HEK293 (cell line): ENCODE results near the gene CYP2D6.

ENCODE experiments used
- CTCF ChIA-PET: fragments of 350-600 bp; formaldehyde crosslinking; extraction: SDS; loops from one replicate; lab custom pipeline; 2021; ENCODE audit warnings: antibody characterized with exemption; lab: Yijun Ruan, JAX
- POLR2A ChIA-PET: fragments of 300-600 bp; formaldehyde crosslinking; extraction: SDS; loops from one replicate; lab custom pipeline; 2020; ENCODE audit warnings: antibody characterized with exemption, inconsistent platforms; lab: Yijun Ruan, JAX
- H3K27ac ChIP-seq: fragments of 200-500 bp; sonication (Bioruptor generic); 2 replicates; pipeline ENCODE4 v1.5.1; 2014; ENCODE audit warnings: low read depth, low read length, control low read depth, inconsistent platforms; ENCODE audit errors: extremely low read depth
- H3K36me3 ChIP-seq, 2 experiments: fragments of 200-500 bp in 1 of 2; sonication (Bioruptor generic) in 1 of 2; 1 replicate in 1 of 2; 2 replicates in 1 of 2; pipeline ENCODE4 v1.5.1; 2014 to 2017; ENCODE audit warnings: inconsistent platforms in 2 of 2, low read length in 2 of 2; ENCODE audit not compliant: control insufficient read depth in 2 of 2, insufficient read depth in 1 of 2
- H3K4me1 ChIP-seq: fragments of 200-500 bp; sonication (Bioruptor generic); 2 replicates; pipeline ENCODE4 v1.5.1; 2014; ENCODE audit warnings: mild to moderate bottlenecking, low read length, inconsistent platforms; ENCODE audit not compliant: control insufficient read depth, insufficient read depth
- H3K4me3 ChIP-seq: 2 replicates; pipeline ENCODE4 v1.5.1; 2011; ENCODE audit warnings: low read depth, mild to moderate bottlenecking, control low read depth, low read length, moderate library complexity
- H3K9me3 ChIP-seq: fragments of 200-500 bp; sonication (Bioruptor generic); 2 replicates; pipeline ENCODE4 v1.5.1; 2014; ENCODE audit warnings: low read depth, low read length, inconsistent platforms; ENCODE audit not compliant: control insufficient read depth, insufficient read depth
- HOXD13 ChIP-seq: sonication (generic); formaldehyde crosslinking; IDR thresholded peaks from 2 replicates; pipeline ENCODE4 v1.8.0; 2022; ENCODE audit warnings: missing genetic modification reagents, borderline replicate concordance
- PRDM1 ChIP-seq: fragments of 450-650 bp; formaldehyde crosslinking; IDR thresholded peaks from 2 replicates; pipeline ENCODE4; 2016; ENCODE audit warnings: missing biosample characterization, missing genetic modification characterization
- REPIN1 ChIP-seq: fragments of 450-650 bp; formaldehyde crosslinking; IDR thresholded peaks from 2 replicates; pipeline ENCODE4 v1.5.1; 2017; ENCODE audit warnings: missing biosample characterization, missing genetic modification characterization, low read depth
- ZNF114 ChIP-seq: fragments of 450-650 bp; formaldehyde crosslinking; IDR thresholded peaks from 2 replicates; pipeline ENCODE4 v1.5.0; 2017; ENCODE audit warnings: missing biosample characterization, missing genetic modification characterization
- ZNF132 ChIP-seq: fragments of 450-650 bp; formaldehyde crosslinking; IDR thresholded peaks from 2 replicates; pipeline ENCODE4 v1.5.1; 2017; ENCODE audit warnings: missing biosample characterization, missing genetic modification characterization, borderline replicate concordance
- ZNF24 ChIP-seq: fragments of 450-650 bp; formaldehyde crosslinking; IDR thresholded peaks from 2 replicates; pipeline ENCODE4 v1.5.1; 2016; ENCODE audit warnings: missing biosample characterization, missing genetic modification characterization
- ZNF335 ChIP-seq: fragments of 450-650 bp; formaldehyde crosslinking; conservative IDR thresholded peaks from 2 replicates; pipeline ENCODE4 v1.5.1; 2016; ENCODE audit warnings: missing biosample characterization, missing genetic modification characterization
- ZNF394 ChIP-seq: fragments of 450-650 bp; formaldehyde crosslinking; IDR thresholded peaks from 2 replicates; pipeline ENCODE4 v1.5.1; 2016; ENCODE audit warnings: missing biosample characterization, missing genetic modification characterization, mild to moderate bottlenecking, moderate library complexity, borderline replicate concordance
- ZNF621 ChIP-seq: fragments of 450-650 bp; formaldehyde crosslinking; IDR thresholded peaks from 2 replicates; pipeline ENCODE4 v1.5.1; 2017; ENCODE audit warnings: missing biosample characterization, missing genetic modification characterization
- ZNF629 ChIP-seq: fragments of 450-650 bp; formaldehyde crosslinking; IDR thresholded peaks from 2 replicates; pipeline ENCODE4 v1.5.1; 2017; ENCODE audit warnings: missing biosample characterization, missing genetic modification characterization
- ZNF707 ChIP-seq: fragments of 450-650 bp; formaldehyde crosslinking; IDR thresholded peaks from 2 replicates; pipeline ENCODE4 v1.5.1; 2016; ENCODE audit warnings: missing biosample characterization, missing genetic modification characterization
- ZSCAN23 ChIP-seq: fragments of 450-650 bp; formaldehyde crosslinking; IDR thresholded peaks from 2 replicates; pipeline ENCODE4 v1.5.1; 2016; ENCODE audit warnings: missing biosample characterization, missing genetic modification characterization
- TF ChIP-seq, protein P1 (sequence below): fragments of 450-650 bp; formaldehyde crosslinking; conservative IDR thresholded peaks from 2 replicates; pipeline ENCODE4 v1.5.1; 2016; ENCODE audit warnings: low read depth, missing biosample characterization, missing genetic modification characterization
- TF ChIP-seq, protein P2 (sequence below): fragments of 450-650 bp; formaldehyde crosslinking; IDR thresholded peaks from 2 replicates; pipeline ENCODE4 v1.5.1; 2016; ENCODE audit warnings: missing biosample characterization, missing genetic modification characterization, low read depth
- TF ChIP-seq, protein P3 (sequence below): IDR thresholded peaks from 2 replicates; pipeline ENCODE4 v1.6.1; 2011; ENCODE audit warnings: mild to moderate bottlenecking, low read depth, low read length, borderline replicate concordance
- TF ChIP-seq, protein P4 (sequence below): fragments of 450-650 bp; formaldehyde crosslinking; IDR thresholded peaks from 2 replicates; pipeline ENCODE4 v1.5.1; 2016; ENCODE audit warnings: missing biosample characterization, missing genetic modification characterization
- TF ChIP-seq, protein P5 (sequence below): fragments of 450-650 bp; formaldehyde crosslinking; optimal IDR thresholded peaks from 2 replicates; pipeline ENCODE3; 2016; ENCODE audit warnings: missing biosample characterization, mild to moderate bottlenecking, missing genetic modification characterization
- TF ChIP-seq, protein P6 (sequence below): fragments of 450-650 bp; formaldehyde crosslinking; IDR thresholded peaks from 2 replicates; pipeline ENCODE4 v1.5.1; 2017; ENCODE audit warnings: missing biosample characterization, missing genetic modification characterization
- TF ChIP-seq, protein P7 (sequence below): fragments of 450-650 bp; formaldehyde crosslinking; IDR thresholded peaks from 2 replicates; pipeline ENCODE4 v1.5.1; 2016; ENCODE audit warnings: missing biosample characterization, missing genetic modification characterization
- TF ChIP-seq, protein P8 (sequence below): fragments of 450-650 bp; formaldehyde crosslinking; IDR thresholded peaks from 2 replicates; pipeline ENCODE4 v1.5.1; 2016; ENCODE audit warnings: missing biosample characterization, missing genetic modification characterization

The CYP2D6 gene

DNA sequence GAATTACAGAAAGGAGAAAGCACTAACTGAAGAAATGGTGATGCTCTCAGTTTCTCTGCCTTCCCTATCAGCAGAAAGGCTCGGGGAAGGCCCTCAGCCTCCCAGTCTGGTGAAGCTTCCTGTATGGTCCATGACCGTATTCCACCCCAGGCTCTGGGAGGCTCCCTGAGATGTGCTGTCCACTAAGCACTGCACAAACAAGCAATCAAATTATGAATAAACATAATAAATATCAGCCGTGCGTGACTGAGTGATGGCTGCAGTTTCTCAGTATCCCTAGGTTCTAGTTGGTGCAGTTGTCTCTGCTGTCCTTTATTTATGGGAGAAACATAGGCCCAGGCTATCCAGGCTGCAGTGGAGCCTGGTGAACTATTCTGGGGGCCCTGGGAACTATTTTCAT, 47.5 kb downstream of the CYP2D6 start (continued):
- TF ChIP-seq, protein P1, sequence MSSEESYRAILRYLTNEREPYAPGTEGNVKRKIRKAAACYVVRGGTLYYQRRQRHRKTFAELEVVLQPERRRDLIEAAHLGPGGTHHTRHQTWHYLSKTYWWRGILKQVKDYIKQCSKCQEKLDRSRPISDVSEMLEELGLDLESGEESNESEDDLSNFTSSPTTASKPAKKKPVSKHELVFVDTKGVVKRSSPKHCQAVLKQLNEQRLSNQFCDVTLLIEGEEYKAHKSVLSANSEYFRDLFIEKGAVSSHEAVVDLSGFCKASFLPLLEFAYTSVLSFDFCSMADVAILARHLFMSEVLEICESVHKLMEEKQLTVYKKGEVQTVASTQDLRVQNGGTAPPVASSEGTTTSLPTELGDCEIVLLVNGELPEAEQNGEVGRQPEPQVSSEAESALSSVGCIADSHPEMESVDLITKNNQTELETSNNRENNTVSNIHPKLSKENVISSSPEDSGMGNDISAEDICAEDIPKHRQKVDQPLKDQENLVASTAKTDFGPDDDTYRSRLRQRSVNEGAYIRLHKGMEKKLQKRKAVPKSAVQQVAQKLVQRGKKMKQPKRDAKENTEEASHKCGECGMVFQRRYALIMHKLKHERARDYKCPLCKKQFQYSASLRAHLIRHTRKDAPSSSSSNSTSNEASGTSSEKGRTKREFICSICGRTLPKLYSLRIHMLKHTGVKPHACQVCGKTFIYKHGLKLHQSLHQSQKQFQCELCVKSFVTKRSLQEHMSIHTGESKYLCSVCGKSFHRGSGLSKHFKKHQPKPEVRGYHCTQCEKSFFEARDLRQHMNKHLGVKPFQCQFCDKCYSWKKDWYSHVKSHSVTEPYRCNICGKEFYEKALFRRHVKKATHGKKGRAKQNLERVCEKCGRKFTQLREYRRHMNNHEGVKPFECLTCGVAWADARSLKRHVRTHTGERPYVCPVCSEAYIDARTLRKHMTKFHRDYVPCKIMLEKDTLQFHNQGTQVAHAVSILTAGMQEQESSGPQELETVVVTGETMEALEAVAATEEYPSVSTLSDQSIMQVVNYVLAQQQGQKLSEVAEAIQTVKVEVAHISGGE (tag by site-specific recombination): no peak
- TF ChIP-seq, protein P2, sequence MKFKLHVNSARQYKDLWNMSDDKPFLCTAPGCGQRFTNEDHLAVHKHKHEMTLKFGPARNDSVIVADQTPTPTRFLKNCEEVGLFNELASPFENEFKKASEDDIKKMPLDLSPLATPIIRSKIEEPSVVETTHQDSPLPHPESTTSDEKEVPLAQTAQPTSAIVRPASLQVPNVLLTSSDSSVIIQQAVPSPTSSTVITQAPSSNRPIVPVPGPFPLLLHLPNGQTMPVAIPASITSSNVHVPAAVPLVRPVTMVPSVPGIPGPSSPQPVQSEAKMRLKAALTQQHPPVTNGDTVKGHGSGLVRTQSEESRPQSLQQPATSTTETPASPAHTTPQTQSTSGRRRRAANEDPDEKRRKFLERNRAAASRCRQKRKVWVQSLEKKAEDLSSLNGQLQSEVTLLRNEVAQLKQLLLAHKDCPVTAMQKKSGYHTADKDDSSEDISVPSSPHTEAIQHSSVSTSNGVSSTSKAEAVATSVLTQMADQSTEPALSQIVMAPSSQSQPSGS (tag by site-specific recombination): no peak
- TF ChIP-seq ZNF707 (tag by site-specific recombination): no peak
- TF ChIP-seq, protein P3, sequence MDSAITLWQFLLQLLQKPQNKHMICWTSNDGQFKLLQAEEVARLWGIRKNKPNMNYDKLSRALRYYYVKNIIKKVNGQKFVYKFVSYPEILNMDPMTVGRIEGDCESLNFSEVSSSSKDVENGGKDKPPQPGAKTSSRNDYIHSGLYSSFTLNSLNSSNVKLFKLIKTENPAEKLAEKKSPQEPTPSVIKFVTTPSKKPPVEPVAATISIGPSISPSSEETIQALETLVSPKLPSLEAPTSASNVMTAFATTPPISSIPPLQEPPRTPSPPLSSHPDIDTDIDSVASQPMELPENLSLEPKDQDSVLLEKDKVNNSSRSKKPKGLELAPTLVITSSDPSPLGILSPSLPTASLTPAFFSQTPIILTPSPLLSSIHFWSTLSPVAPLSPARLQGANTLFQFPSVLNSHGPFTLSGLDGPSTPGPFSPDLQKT: no peak
- no peak for TF ChIP-seq ZNF24 (tag by site-specific recombination)
- TF ChIP-seq, protein P4, sequence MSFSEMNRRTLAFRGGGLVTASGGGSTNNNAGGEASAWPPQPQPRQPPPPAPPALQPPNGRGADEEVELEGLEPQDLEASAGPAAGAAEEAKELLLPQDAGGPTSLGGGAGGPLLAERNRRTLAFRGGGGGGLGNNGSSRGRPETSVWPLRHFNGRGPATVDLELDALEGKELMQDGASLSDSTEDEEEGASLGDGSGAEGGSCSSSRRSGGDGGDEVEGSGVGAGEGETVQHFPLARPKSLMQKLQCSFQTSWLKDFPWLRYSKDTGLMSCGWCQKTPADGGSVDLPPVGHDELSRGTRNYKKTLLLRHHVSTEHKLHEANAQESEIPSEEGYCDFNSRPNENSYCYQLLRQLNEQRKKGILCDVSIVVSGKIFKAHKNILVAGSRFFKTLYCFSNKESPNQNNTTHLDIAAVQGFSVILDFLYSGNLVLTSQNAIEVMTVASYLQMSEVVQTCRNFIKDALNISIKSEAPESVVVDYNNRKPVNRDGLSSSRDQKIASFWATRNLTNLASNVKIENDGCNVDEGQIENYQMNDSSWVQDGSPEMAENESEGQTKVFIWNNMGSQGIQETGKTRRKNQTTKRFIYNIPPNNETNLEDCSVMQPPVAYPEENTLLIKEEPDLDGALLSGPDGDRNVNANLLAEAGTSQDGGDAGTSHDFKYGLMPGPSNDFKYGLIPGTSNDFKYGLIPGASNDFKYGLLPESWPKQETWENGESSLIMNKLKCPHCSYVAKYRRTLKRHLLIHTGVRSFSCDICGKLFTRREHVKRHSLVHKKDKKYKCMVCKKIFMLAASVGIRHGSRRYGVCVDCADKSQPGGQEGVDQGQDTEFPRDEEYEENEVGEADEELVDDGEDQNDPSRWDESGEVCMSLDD: no peak
- no peak for TF ChIP-seq ZSCAN23 (tag by site-specific recombination)
- no peak for TF ChIP-seq REPIN1 (tag by site-specific recombination)
- TF ChIP-seq HOXD13: no peak
- TF ChIP-seq, protein P5, sequence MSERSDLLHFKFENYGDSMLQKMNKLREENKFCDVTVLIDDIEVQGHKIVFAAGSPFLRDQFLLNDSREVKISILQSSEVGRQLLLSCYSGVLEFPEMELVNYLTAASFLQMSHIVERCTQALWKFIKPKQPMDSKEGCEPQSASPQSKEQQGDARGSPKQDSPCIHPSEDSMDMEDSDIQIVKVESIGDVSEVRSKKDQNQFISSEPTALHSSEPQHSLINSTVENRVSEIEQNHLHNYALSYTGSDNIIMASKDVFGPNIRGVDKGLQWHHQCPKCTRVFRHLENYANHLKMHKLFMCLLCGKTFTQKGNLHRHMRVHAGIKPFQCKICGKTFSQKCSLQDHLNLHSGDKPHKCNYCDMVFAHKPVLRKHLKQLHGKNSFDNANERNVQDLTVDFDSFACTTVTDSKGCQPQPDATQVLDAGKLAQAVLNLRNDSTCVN (tag by site-specific recombination): no peak
- no peak for TF ChIP-seq ZNF394 (tag by site-specific recombination)

DNA sequence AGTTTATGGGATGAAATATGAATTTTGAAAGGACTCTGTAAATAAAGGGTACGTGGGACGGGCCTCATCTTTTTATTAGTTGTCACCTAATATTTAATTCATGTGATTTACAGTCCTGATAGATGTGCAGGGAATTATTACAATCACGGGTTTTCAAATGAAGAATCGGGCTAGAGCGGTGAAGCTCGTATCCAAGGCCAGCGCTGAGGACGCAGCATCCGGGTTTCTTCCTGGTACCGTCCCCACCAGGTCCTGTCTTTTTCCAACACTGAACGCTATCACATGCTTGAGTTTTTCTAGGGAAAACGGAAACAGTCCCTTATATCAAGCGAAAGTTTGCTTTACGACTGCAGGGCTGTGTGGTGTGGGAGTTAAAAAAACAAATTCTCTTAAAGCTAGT, 50.3 kb downstream of the CYP2D6 start:
- peak overlapping the region; percentile 93 for H3K4me3 ChIP-seq
- H3K4me1 ChIP-seq: peaks cover 4% of the 10 kb centered on the region; the same call in 1 of the 2 replicates
- CTCF ChIA-PET: interaction anchor here (0.6 to 1.7 kb wide), 7 partner anchors 10 to 364 kb away, joined by 3 to 14 read pairs (median 3); partner anchors contain the start of gene NDUFA6
- H3K9me3 ChIP-seq: no peaks in the 10 kb centered on the region
- POLR2A ChIA-PET: interaction anchor here (1.0 to 3.3 kb wide), 6 partner anchors 10 to 364 kb away, joined by 3 to 56 read pairs (median 10); partner anchors contain the start of genes CENPM, NAGA and NDUFA6
- H3K27ac ChIP-seq: peak overlapping the region; percentile 73; the same call in 1 of the 2 replicates
- peaks cover 0 to 39% of the 10 kb centered on the region in 2 experiments; a peak in 2 of 3 replicates for H3K36me3 ChIP-seq
- TF ChIP-seq ZNF335: peak; percentile 44
- TF ChIP-seq, protein P6, sequence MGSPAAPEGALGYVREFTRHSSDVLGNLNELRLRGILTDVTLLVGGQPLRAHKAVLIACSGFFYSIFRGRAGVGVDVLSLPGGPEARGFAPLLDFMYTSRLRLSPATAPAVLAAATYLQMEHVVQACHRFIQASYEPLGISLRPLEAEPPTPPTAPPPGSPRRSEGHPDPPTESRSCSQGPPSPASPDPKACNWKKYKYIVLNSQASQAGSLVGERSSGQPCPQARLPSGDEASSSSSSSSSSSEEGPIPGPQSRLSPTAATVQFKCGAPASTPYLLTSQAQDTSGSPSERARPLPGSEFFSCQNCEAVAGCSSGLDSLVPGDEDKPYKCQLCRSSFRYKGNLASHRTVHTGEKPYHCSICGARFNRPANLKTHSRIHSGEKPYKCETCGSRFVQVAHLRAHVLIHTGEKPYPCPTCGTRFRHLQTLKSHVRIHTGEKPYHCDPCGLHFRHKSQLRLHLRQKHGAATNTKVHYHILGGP (tag by site-specific recombination): peak; percentile 67; the same call in 1 of the 2 replicates
- TF ChIP-seq PRDM1: peak; percentile 56; the same call in 1 of the 2 replicates
- TF ChIP-seq ZNF132 (tag by site-specific recombination): no peak
- TF ChIP-seq ZNF629: no peak
- no peak for TF ChIP-seq ZNF621 (tag by site-specific recombination)
- no peak for TF ChIP-seq ZNF114 (tag by site-specific recombination)
- TF ChIP-seq, protein P7, sequence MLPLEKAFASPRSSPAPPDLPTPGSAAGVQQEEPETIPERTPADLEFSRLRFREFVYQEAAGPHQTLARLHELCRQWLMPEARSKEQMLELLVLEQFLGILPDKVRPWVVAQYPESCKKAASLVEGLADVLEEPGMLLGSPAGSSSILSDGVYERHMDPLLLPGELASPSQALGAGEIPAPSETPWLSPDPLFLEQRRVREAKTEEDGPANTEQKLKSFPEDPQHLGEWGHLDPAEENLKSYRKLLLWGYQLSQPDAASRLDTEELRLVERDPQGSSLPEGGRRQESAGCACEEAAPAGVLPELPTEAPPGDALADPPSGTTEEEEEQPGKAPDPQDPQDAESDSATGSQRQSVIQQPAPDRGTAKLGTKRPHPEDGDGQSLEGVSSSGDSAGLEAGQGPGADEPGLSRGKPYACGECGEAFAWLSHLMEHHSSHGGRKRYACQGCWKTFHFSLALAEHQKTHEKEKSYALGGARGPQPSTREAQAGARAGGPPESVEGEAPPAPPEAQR (tag by site-specific recombination): no peak
- TF ChIP-seq, protein P8, sequence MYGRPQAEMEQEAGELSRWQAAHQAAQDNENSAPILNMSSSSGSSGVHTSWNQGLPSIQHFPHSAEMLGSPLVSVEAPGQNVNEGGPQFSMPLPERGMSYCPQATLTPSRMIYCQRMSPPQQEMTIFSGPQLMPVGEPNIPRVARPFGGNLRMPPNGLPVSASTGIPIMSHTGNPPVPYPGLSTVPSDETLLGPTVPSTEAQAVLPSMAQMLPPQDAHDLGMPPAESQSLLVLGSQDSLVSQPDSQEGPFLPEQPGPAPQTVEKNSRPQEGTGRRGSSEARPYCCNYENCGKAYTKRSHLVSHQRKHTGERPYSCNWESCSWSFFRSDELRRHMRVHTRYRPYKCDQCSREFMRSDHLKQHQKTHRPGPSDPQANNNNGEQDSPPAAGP (tag by site-specific recombination): no peak
